Measurements from ENCODE around the gene SHANK1. TPM values are rescaled to one million over a fixed set of nuclear protein-coding genes. Genes with fewer than 3 reads are reported as not detected.

Gene SHANK1
- total RNA-seq, 1 donor from 2014 or later: 0.32 TPM

DNA sequence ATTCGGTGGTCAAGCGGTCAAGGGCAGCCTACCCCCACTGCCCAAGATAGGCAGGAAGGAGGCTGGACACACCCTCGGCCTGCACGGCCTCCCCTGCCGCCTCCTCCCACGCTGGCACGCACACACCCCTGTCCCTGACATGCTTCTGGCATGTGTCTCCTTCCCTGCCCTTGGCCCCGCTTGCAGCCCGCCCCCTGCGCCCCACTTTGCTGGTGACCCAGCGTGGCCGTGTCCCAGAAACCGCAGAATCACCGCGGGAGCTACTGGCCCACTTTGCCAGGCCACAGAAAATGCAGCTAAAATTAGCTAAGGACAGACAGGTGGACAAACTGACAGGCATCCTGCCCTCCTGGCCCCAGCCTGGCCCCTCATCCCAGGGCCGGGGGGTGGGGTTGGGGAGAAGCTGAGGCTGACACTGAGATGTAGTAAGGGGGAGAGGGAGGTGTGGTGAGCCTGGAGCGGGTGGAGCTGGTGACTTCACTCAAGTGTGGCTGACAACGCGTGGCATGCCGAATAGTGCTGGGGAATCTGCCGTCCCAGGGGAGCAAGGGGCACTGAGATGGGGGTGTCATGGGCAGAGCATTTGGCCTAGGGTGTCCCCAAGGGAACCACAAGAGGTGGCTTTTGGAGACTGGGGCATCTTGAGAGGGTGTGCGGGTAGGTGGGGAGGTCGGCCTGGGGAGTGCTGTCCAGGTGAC lies 2.4 kb downstream of the SHANK1 start:
- no peak for DNase-seq

DNA sequence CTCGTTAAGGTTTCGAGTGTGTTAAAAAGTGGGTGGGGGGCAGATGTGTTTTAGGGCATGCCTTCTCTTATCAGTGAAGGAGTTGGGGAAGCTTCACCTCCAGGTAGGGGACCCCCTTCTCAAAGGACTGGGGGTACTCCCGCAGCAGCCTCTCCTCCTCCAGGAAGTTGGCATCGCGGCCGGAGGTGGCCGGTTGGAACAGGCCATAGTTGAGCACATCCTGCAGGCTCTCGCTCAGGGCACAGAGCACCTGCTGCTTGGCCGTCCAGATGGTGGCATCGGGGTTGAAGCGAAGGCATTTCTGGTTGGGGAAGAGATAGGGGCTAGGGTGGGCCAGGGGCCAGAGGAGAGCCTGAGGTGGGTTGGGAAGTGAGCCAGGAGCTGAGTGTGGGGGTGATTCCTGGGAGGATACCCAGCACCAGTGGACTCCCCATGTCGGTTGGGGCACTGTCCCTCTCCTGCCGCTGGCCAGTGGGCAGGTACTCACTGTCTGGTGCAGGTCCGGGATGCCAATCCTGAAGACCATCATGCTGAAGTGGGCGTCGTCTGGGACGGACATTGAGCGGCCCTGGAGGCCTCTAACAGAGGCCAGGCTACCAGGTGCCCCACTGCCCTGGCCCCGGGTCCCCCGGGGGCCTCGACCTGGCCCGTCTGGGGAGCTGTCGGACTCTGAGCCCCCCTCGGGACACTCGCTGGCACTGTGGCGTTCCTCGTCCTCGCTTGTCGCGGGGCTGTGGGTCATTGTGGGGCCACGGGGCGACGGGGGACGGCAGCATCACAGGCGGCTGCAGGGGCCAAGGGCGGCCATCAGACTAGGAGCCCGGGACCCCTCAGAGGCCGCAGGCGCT lies 3.2 kb downstream of the SHANK1 start:
- no peak for DNase-seq
- intact Hi-C loops (cut with micrococcal nuclease): no loop called here
- ATAC-seq: no peak

More for the DNA sequence above, 2.4 kb downstream of the SHANK1 start:
- intact Hi-C loops (cut with micrococcal nuclease): no loop called here
- ATAC-seq: no peak

DNA sequence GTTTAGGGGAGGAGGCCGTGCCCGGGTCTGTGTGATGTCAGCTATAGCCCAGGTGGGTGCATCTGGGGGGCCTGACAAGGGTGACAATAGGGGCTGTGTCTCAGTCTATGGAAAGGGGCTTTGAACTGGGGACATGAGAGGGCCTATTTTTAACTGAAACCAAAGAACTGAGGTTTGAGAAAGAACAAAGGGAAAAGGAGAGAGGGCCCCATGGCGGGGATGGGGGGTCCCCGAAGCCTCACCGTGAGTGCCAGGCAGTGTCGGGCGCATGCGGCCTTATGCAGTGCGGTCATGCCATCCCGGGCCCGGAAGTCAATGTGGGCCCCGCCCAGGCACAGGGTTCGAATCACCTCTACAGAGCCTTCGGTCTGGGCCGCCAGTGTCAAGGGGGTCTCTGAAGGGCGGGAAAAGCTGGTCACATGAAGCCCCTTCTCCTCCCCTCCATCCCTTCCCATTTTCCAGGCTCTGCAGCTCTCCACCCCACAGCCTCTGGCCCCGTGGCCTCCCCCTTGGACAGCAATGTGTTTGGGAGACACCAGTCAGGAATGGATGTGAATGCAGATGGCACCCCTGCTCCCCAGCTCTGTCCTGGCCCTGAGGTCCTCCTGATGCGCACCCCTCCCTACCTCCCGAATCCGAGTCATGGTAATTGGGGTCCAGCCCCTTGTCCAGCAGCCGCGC lies 5.9 kb downstream of the SHANK1 start:
- DNase-seq: no peak
- intact Hi-C loops (cut with micrococcal nuclease): no loop called here

DNA sequence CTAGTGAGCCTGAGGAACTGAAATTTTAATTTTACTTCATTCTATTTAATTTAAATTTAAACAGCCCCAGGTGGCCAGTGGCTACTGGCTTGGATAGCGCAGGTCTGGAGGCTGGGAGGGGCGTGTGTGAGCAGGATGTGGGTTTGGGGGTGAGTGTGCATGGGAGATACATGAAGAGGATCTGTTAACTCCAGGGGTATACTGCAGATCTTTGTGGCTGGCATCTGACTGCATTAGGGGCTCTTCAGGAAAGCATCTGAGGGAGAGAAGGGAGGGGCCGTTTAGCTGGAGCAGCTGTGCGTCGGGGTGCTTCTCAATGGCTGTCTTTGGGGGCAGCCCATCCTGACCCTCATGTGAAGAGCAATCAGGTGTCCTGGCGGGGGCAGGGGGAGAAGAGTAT lies 6.8 kb downstream of the SHANK1 start:
- DNase-seq: no peak
- ATAC-seq: no peak
- intact Hi-C loops (cut with micrococcal nuclease): no loop called here

More for the DNA sequence above, 5.9 kb downstream of the SHANK1 start:
- ATAC-seq: no peak

DNA sequence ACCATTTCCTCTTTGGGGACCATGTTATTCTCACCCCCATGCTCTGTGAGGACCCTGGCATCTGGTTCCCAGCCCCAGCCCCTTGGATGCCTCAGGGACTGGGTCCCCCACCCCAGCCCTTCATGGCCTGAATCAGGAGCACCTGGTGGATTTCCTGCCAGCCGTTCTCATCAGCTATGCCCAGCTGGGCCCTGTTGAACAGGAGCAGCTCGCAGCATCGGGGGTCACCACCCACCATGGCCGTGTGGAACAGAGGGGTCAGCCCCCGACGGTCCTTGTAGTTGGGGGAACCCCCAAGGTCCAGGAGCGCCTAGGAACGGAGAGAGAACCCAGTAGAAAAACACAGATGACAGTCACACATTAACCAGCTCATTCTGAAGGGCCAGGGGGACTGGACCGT lies 7.8 kb downstream of the SHANK1 start:
- ATAC-seq (no peak), DNase-seq (no peak)
- intact Hi-C loops (cut with micrococcal nuclease): no loop called here

DNA sequence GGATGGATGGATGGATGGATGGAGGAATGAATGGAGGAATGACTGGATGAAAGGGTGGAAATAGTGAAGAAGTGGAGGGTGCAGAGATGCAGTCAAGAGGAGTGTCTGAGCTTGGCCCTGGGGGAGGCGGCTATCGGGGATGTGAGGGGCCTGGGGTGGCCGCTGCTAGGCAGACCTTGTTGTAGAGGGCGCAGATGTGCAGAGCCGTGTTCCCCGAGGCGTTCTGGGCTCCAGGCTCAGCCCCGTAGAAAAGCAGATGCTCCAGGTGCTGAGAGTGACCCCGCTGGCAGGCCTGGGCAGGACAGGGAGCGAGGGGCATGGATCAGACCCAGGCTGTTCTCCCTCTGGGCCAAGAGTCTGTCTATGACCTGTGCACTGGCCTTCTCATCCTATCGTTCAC lies 8.4 kb downstream of the SHANK1 start:
- intact Hi-C loops (cut with micrococcal nuclease): no loop called here
- ATAC-seq (no peak), DNase-seq (no peak)

DNA sequence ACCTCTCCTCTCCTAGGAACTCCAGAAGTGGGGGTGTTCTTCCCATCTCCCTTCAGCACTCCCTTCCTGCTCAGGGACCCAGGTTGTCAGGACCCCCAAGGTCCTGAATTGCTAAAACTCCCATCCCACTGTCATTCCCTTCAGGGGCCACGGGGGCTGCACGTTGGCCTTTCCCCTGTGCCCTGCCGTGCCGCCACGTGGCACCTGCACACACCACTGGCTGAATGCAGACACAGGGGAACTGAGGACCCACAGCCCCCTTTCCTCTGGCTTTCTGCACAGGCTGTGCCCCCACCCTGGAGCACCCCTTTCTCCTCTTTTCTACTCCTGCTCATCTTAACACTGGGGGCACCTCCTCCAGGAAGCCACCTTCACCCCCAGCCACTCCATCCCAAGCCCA lies 9.0 kb downstream of the SHANK1 start:
- DNase-seq (no peak), ATAC-seq (no peak)
- intact Hi-C loops (cut with micrococcal nuclease): no loop called here

DNA sequence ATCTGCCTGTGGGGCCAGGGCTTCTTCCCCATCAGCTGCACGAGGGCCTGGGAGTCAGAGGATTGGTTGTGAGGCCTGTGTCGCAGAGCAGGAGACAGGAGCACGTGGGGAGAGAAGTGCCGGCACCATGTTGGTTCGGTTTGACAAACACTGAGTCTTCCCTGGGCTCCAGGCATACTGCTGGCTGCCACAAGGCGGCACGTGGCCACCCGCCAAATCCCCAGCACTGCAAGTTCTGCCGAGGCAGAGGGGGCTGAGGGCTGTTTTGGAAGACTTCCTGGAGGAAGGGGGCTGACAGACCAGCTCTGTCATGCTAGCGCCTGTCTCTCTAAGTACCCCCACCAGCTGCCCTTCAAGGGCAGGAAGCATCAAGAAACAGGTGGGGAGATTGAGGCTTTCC lies 9.5 kb downstream of the SHANK1 start:
- intact Hi-C loops (cut with micrococcal nuclease): no loop called here
- no peak for DNase-seq
- ATAC-seq: no peak

DNA sequence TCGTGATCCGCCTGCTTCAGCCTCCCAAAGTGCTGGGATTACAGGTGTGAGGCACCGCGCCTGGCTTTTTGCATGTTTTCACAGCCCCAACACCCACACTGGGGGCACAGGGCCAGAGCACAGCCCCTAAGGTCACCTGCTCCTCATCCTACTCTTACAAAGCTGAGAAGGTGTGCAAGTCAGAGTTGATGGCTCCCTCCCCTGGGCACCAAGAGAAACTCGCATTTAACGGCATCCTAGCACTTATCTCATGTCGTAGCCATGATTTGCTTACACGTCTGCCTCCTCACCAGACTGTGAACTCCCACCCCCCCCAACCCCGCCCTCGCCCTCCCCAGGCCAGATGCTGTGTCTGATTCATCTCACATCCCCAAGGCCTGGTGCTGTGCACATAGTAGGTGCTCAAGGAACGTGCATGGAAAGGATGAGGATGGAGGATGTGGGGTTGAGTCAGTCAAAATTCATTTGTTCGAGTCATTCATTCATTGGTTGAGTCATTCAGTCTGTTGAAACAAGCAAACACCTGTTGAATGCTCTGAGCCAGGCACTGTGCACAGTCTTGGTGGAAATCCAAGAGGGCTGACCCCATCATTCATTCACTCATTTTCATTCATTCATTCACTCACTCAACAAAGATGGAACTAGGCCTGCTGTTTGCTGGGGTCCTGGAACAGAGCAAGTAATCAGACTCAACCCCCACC lies 11.3 kb downstream of the SHANK1 start:
- no peak for ATAC-seq
- intact Hi-C loops (cut with micrococcal nuclease): no loop called here
- no peak for DNase-seq

DNA sequence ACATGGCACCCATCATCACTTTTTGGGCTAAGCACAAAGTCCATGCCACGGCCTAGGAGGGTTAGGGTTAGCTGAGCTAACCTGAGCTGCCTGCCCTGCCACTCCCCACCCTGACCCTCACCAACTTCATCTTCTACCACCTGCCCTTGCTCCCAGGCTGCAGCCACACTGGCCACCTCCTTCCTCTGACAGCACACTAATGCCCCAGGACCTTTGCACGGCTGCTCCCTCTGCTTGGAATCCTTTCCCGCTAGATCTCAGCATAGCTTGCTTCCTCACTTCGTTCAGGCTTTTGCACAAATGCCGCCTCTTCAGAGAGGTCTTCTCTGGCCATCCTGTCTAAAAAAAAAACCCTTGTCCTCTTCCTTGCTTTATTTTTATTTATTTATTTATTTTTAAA lies 13.2 kb downstream of the SHANK1 start:
- no peak for DNase-seq
- intact Hi-C loops (cut with micrococcal nuclease): no loop called here
- ATAC-seq: no peak

DNA sequence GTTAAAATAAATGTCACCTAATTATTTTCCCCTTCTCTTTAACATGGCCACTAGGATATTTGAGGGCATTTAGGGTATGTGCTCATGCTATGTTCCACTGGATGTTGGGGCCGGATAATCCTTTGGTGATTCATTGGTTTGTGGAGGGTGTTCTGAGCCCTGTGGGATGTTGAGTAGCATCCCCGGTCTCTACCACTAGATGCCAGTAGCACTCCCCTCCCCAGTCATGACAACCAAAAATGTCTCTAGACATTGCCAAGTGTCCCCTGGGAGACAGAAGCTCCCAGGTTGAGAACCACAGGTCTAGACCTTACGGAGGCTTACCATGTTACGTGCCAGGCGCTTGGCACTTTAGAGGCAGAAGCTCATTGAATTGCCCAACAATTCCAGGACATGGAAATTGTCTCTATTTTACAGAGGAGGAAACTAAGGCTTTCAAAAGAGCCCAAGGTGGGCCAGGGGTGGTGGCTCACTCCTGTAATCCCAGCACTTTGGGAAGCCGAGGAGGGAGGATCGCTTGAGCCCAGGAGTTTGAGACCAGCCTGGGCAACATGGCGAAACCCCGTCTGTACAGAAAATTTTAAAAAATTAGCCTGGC lies 14.1 kb downstream of the SHANK1 start:
- no peak for DNase-seq
- intact Hi-C loops (cut with micrococcal nuclease): no loop called here
- ATAC-seq: peak; percentile 43

DNA sequence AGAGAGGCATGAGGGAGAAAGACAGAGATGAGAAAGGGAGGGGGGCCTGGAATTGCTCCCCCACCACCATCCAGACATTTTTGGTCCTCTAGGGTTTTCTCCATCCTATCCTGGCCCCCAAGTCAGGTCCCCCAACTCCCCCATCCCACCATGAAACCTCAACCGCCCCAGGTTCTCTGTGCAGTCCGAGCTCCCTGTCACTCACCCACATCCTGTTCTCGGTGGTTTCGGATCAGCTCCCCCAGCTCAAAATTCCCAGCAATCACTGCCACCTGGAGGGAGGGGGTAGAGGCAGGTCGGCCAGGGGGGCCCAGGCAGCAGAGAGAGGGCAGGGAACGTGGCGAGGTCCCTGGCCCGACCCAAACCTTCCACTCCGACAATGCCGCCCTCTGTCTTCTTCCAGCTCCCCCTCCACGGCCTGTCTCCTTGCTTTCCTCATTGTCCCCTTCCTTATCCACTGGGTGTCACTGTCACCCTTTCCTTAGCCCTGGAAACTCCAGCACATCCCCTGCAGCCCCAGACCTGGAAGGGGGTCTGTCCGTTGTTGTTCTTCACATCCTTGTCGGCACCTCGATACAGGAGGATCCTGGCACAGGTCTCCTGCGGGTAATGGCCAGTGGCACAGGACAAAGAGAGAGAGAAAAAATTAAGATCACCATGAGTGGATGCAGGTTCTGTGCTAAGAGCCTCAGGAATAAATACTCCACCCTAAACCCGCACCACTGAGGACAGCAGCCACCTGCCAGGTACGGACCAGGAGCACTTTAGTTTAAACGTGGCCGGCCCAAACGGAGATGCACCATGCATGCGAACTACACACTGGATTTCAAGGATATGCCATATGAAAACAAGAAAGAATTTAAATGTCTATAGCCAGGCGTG lies 15.4 kb downstream of the SHANK1 start:
- DNase-seq: no peak
- no peak for ATAC-seq
- intact Hi-C loops (cut with micrococcal nuclease): no loop called here

DNA sequence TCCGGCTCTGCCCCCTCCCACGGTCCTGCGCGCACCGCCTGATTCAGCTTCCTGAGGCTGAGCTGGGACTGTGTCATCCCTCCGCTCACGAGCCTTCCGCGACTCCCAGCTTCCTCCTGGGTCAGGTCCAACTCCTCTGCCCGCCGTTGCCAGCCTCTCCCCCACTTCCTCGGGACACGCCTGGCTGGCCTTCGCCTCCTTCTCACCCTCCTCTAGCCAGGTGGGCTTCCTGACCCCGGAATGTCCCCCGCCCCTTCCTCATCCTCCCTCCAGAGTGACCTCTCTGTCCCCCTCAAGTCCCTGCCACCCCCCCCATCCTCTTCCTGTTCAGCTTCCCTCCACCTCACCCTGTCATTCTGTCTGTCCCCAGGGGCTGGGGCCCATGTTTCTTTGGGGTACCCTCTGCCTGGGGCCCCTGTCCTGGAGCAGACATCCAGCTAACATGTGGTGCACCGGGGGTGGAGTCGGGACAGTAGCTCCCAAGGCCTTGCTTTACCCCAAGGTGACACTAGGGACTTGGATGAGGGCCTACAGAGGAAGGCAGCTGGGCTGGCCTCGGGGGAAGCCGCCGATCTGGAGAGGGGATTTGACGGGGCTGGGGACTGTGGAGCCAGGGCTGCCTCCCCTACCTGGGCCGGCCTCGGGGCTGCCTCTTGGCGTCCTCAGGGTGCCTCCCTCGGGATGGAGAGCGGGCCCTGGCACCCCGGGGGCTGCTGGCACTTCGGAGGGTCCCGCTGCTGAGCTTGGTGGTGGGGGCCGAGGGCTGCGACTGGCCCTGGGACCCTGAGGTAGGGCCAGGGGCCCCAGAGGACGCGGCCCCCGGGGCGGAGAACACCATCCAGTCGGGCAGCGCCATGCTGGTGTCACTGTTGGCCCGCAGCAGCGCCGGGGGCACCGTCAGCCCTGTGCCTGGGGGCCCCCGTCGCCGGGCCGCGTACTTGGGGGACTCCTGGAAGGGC lies 16.5 kb downstream of the SHANK1 start:
- intact Hi-C loops (cut with micrococcal nuclease): no loop called here
- no peak for DNase-seq
- ATAC-seq: no peak

DNA sequence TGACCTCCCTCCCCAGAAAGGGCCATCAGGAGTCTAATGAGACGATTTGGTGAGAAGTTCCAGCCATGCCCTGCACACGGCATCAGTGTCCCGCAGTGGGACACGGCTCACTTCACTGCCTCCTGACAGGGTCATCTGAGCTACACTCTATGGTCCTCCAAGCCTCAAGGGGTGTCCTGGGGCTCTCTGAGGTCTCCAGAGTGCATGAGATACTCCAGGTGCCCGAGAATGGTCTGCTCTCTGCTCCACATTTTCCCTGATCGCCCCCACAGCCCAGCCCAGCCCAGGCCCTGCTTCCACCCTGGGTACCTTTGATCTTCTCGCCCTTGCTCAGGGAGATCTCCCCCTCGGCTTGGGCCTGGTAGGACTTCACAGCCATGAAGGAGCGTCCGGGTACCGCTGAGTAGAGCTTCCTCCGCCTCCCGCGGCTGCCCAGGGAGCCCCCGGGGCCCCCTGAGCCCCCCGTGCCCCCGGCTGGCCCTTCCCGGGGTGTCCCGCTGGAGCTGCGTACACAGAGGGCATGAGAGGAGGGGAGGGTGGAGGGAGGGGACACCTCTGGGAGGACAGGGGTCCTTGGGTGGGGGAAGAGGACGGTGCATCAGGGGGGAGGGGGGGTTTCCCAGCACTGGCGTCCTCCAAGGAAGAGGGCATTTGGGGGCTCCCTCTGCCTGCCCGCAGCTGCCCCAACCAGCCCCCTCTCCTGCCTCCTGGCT lies 17.3 kb downstream of the SHANK1 start:
- DNase-seq (no peak), ATAC-seq (no peak)
- intact Hi-C loops (cut with micrococcal nuclease): no loop called here

DNA sequence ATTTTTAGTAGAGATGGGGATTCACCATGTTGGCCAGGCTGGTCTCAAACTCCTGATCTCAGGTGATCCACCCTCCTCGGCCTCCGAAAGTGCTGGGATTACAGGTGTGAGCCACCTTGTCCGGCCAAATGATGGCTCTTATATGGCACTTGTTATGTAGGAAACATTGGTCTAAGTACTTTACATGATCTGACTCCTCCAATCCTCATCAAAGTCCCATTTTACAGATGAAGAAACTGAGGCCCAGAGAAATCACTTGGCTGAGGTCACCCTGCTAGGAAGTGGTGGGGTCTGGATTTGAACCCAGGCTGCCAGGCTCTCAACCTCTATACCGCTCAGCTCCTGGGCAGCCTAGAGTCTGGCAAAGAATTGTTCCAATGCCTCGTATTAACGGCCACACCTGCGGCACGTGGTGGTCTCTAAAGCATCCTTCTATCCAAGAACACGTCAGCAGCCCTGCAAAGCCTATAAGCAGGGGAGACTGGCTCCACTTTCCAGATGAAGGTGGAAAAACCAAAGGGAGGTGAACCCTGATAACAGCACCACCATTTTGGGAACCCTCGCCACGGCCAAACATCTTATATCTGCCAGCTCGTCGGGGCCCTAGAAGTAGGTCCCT lies 18.1 kb downstream of the SHANK1 start:
- intact Hi-C loops (cut with micrococcal nuclease): no loop called here
- DNase-seq (no peak), ATAC-seq (no peak)

DNA sequence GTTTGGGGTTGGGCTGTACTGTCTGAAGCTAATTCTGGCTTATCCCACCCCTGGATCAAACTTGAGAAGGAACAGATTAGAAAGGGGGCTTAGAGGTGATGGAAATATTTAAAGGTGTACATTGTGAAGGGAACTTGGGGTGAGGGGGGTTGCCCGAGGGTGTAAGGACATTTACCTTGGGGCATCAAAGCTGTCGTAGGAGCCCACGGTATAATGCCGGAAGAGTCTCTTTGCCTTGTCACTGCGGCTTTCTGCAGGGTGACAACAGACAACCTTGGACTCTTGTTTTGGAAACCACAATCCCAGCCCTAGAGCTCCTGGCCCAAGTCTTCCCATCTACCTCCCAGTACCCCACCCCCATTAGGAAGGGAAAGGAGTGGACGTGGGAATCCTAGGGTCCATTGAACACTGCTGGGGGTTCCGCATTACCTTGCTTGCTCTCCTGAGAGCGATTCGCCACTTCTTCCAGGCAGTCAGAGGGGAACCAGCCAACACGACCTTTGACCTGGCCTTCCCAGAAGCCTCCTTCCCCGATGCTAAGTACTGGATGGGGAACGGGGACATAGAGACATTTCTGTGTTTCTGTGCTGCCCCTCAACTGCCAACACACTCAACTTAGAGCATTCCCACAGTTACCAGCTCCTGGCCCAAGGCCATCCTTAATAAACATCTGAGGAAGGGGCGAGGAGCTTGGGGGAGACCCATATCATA lies 22.0 kb downstream of the SHANK1 start:
- DNase-seq (no peak), ATAC-seq (no peak)
- intact Hi-C loops (cut with micrococcal nuclease): no loop called here
